Ectodermal cell (in vitro differentiated cells): Measurements from ENCODE around the gene BRWD1.
"Not testable (repeated sequence)": the region's sequence is repeated elsewhere in the genome, so short reads cannot be mapped to it uniquely, and the experiment has no call there.

Experiments
- H3K27ac ChIP-seq: 2 replicates; pipeline ENCODE4 v1.7.0; 2013; ENCODE audit warnings: mild to moderate bottlenecking, low read depth, low read length; ENCODE audit not compliant: insufficient read depth, poor library complexity, severe bottlenecking
- H3K27me3 ChIP-seq: 2 replicates; pipeline ENCODE4 v1.7.0; 2013; ENCODE audit warnings: mild to moderate bottlenecking, low read length; ENCODE audit not compliant: insufficient read depth, control insufficient read depth, poor library complexity, severe bottlenecking
- H3K36me3 ChIP-seq: one replicate; pipeline ENCODE4 v1.7.0; 2013; ENCODE audit warnings: low read length; ENCODE audit not compliant: control insufficient read depth, insufficient read depth
- H3K4me1 ChIP-seq: one replicate; pipeline ENCODE4 v1.7.0; 2013; ENCODE audit warnings: low read length; ENCODE audit not compliant: control insufficient read depth, insufficient read depth
- H3K4me3 ChIP-seq: 2 replicates; pipeline ENCODE4 v1.7.0; 2013; ENCODE audit warnings: low read depth, low read length, control low read depth; ENCODE audit not compliant: insufficient read depth
- H3K9me3 ChIP-seq: 2 replicates; pipeline ENCODE4 v1.7.0; 2013; ENCODE audit warnings: mild to moderate bottlenecking, low read length, moderate library complexity; ENCODE audit not compliant: control insufficient read depth
- WGBS, 2 experiments: methylation state at CpG; one replicate each; pipeline ENCODE4 v1.1.7; 2013; ENCODE audit warnings: missing lambda C conversion rate in 2 of 2; 5-methylcytosine and 5-hydroxymethylcytosine counted together

The BRWD1 gene

DNA sequence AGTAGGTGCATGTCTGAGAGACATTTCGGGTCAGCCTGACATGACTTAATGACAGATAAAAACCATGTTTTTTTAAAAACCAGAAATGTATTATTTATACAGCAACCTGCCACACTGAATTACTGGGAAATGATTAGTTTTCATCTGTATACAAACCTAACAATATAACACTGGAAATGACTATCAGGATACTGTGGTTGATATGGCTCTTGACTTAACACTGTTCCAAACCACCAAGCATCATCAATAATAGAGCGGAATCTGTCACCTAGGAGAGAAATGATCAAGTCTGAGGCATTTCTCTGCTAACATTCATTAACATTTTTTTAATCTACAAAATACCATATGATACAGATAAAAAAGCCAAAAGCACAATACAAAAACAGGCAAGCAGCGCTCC is 88.5 kb downstream of the BRWD1 start:
- H3K36me3 ChIP-seq = peaks cover 12% of the 10 kb centered on the region
- WGBS, 2 experiments = 84 to 100% methylated on average over 2 of the region's 3 CpGs
- no peak overlapping the region for H3K27ac ChIP-seq
- no peak overlapping the region for H3K4me3 ChIP-seq
- H3K9me3 ChIP-seq = no peaks in the 10 kb centered on the region
- no peaks in the 10 kb centered on the region for H3K27me3 ChIP-seq
- H3K4me1 ChIP-seq = no peaks in the 10 kb centered on the region

DNA sequence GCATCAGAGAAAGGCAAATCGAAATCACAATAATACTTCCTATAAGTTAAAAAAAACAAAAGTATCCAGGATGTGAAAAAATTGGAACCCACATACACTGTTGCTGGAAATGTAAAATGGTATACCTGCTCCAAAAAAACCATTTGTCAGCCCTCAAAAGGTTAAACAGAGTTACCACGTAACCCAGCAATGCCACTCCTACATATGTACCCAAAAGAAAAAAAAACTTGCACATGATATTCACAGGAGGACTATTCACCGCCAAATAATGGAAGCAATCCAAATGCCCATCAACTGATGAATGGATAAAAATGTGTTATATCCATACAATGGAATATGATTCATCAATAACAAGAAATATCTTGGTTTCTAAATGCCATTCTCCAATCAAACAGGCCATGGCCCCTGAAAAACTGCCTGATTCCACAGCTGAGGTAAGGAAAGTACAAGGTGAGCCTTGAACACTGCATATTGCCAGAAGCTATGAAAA is 91.4 kb downstream of the BRWD1 start:
- H3K27ac ChIP-seq = no peak overlapping the region
- H3K4me1 ChIP-seq = no peaks in the 10 kb centered on the region
- WGBS, 2 experiments = 87 to 90% methylated on average over 2 of the region's 3 CpGs
- no peak overlapping the region for H3K4me3 ChIP-seq
- H3K27me3 ChIP-seq = no peaks in the 10 kb centered on the region
- peaks cover 9% of the 10 kb centered on the region for H3K36me3 ChIP-seq
- no peaks in the 10 kb centered on the region for H3K9me3 ChIP-seq

DNA sequence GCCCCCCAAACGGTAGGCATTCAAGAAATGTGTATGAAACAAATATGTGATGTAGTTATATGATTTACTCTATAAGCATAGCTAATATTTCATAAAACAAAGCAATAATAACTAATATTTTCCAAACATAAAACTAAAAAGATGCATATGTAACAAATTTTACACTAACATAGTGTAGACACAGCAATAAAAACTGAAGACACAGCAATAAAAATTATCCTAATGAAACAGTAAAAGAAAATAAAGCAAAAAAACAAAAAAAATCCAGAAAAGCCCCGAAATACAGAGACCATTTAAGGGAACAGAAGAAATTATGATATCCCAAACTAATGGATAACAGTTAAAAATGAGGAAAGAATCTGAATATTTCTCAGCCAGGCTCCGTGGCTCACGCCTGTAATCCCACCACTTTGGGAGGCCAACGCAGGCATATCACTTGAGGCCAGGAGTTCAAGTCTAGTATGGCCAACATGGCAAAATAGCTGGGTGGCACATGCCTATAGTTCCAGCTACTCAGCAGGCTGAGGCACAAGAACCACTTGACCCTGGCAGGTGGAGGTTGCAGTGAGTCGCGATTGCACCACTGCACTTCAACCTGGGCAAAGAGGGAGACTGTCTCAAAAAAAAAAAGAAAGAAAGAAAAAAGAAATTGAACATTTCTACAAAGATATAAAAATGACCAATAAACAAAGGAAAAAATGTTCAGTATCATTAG is 92.0 kb downstream of the BRWD1 start:
- Histone ChIP-seq H3K27me3 (no peaks in the 10 kb centered on the region), H3K36me3 (peaks cover 9% of the 10 kb centered on the region), H3K4me1 (no peaks in the 10 kb centered on the region), H3K27ac (no peak overlapping the region), H3K4me3 (no peak overlapping the region), H3K9me3 (no peaks in the 10 kb centered on the region)
- 95 to 96% methylated on average over 6 of the region's 7 CpGs for WGBS, 2 experiments

DNA sequence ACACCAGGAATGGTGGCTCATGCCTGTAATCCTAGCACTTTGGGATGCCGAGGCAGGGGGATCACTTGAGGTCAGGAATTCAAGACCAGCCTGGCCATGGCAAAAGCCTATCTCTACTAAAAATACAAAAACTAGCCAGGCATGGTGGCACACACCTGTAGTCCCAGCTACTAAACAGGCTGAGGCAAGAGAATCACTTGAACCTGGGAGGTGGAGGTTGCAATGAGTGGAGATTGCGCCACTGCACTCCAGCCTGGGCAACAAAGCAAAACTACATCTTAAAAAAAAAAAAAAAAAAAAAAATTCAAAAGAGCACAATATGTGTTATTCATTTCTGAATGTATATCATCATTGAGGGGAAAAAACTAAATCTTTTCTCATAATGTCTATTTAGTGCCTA is 92.6 kb downstream of the BRWD1 start:
- not testable (repeated sequence) for H3K27ac ChIP-seq, H3K4me3 ChIP-seq, H3K27me3 ChIP-seq, H3K36me3 ChIP-seq, H3K4me1 ChIP-seq, H3K9me3 ChIP-seq
- WGBS, 2 experiments = 96 to 98% methylated on average over 2 of the region's 2 CpGs

DNA sequence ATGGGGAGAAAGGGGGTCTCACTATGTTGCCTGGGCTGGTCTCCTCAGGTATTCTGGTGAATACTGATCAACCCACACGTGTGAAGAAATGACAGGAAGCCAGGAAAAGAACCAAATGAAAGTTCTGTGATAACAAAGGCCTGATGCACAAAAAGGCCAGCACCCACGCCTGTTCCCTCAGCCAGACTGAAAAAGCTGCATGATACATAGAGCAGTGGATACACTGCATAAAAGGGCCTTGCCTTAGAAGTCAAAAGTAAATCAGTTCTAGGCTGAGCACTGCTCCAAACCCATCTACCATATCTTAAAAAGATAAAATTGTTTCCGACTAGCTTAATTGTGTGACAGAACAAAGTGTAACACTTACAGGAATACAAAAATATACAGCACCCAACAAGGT is 93.3 kb downstream of the BRWD1 start:
- no peaks in the 10 kb centered on the region for H3K4me1 ChIP-seq
- 89 to 90% methylated on average over 3 of the region's 3 CpGs for WGBS, 2 experiments
- no peaks in the 10 kb centered on the region for H3K27me3 ChIP-seq
- H3K36me3 ChIP-seq = peaks cover 12% of the 10 kb centered on the region
- no peak overlapping the region for H3K27ac ChIP-seq
- H3K9me3 ChIP-seq = no peaks in the 10 kb centered on the region
- no peak overlapping the region for H3K4me3 ChIP-seq

DNA sequence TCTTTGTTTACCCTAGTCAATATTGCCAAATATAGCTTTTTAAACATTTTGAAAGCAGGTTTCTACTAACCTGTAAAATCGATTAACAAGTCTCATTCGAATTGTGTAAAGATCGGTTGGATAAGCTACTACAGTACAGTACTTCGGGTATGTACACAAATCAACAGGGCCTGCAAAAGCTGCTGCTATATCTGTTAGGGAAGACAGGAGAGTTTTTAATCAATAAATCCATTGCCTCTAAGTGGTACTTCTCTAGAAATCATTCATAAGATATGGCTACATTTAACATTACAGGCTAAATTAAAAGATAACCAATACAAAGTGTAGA is 95.4 kb downstream of the BRWD1 start:
- no peaks in the 10 kb centered on the region for H3K9me3 ChIP-seq
- no peaks in the 10 kb centered on the region for H3K27me3 ChIP-seq
- H3K27ac ChIP-seq = no peak overlapping the region
- H3K4me1 ChIP-seq = no peaks in the 10 kb centered on the region
- 97 to 99% methylated on average over 4 of the region's 4 CpGs for WGBS, 2 experiments
- H3K4me3 ChIP-seq = no peak overlapping the region
- H3K36me3 ChIP-seq = peaks cover 4% of the 10 kb centered on the region

DNA sequence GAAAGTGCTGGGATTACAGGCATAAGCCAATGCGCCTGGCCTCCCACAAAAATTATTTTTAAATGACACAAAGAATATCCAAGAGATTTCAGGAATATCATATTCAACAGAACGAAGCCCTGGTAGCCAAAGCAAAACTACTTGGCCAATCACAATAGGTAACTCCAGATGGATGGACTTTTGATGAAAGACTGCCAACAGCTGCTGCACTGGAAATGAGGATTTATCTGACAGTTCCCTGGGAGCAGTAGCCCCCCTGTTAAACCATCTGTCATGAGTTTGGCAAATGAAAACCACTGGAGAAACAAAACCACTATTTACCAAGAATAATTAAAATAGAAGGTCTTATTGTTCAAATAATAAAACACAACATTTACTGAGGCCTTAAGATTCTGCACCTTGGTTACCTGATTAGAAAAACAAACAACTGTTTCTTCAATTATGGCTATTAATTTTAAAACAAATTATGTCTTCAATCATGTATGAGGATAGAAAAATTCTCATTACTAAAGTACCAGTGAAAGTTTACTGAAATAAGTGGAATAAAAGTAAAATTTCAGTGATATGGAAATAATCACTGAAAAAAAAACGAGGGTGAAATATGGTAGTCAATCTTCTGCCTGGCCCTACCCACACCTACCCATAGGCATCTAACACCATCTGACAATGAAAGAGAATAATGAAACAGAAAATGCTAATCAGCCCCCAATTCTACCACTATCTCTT is 95.9 kb downstream of the BRWD1 start:
- 91 to 94% methylated on average over 2 to 3 of the region's 3 CpGs for WGBS, 2 experiments
- Histone ChIP-seq H3K27me3 (no peaks in the 10 kb centered on the region), H3K27ac (no peak overlapping the region), H3K4me3 (no peak overlapping the region), H3K36me3 (peaks cover 7% of the 10 kb centered on the region), H3K4me1 (no peaks in the 10 kb centered on the region), H3K9me3 (no peaks in the 10 kb centered on the region)

DNA sequence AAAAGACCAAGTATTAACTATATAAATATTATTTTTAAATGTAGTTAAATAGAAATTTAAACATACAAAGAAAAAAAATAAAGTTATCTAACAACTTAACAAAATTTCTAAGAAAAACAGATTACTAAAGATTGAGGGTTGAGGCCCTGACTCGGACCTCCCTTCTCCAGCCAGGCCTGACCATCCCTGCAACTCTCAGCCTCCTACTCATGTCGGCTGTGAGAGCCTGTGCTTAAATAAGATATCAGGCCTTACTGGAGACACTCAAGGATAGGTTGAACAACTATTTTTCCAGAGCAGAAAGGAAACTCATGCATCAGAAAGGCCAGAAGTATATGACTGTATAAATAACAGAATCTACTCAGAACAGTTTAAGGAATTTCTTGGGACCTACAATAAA is 97.1 kb downstream of the BRWD1 start:
- WGBS, 2 experiments = 91 to 100% methylated on average over 2 of the region's 2 CpGs
- H3K4me1 ChIP-seq = no peaks in the 10 kb centered on the region
- no peak overlapping the region for H3K27ac ChIP-seq
- no peak overlapping the region for H3K4me3 ChIP-seq
- peaks cover 7% of the 10 kb centered on the region for H3K36me3 ChIP-seq
- H3K9me3 ChIP-seq = no peaks in the 10 kb centered on the region
- no peaks in the 10 kb centered on the region for H3K27me3 ChIP-seq

DNA sequence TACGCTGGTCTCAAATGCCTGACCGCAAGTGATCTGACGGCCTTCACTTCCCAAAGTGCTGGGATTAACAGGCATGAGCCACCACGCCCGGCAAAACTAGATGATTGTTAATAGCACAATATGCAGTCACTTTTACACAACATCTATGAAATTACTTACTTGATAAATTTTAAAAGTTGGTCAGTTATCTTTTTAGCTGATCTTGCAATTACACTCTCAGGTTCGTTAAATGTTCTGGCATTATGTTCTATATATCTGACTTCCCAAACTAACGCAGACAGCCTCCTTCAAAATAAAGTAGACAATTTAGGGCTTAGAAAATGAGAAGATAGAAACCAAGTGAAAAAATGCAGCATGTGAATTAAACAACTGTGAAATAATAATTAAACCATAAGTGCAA is 98.4 kb downstream of the BRWD1 start:
- Histone ChIP-seq H3K4me1 (no peaks in the 10 kb centered on the region), H3K36me3 (peaks cover 7% of the 10 kb centered on the region), H3K27ac (no peak overlapping the region), H3K27me3 (no peaks in the 10 kb centered on the region), H3K4me3 (no peak overlapping the region), H3K9me3 (no peaks in the 10 kb centered on the region)
- 91 to 98% methylated on average over 5 to 7 of the region's 7 CpGs for WGBS, 2 experiments

DNA sequence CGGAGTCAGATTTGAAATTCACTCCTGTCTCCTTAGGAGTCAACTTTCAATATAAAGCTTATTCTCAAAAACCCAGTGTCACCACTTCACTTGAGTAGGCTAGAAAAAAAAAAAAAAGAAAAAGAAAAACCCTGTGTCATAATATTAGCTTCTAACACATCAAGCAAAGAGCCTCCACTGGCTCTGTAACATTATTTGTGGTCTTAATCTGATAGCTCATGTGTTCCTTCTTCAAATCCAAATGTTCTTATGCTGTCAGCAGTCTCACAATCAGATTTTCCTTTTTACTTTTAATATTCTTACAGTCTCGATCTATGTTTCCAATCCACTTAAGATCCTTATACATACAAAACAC is 104.1 kb downstream of the BRWD1 start:
- Histone ChIP-seq H3K36me3 (peaks cover 29% of the 10 kb centered on the region), H3K4me1 (no peaks in the 10 kb centered on the region), H3K9me3 (no peaks in the 10 kb centered on the region), H3K27ac (no peak overlapping the region), H3K27me3 (no peaks in the 10 kb centered on the region), H3K4me3 (no peak overlapping the region)
- 95 to 96% methylated on average over 2 of the region's 2 CpGs for WGBS, 2 experiments
